ENCODE data around the gene KRT83.
"Not testable (repeated sequence)": the region's sequence is repeated elsewhere in the genome, so short reads cannot be mapped to it uniquely, and the experiment has no call there.

KRT83 gene

DNA sequence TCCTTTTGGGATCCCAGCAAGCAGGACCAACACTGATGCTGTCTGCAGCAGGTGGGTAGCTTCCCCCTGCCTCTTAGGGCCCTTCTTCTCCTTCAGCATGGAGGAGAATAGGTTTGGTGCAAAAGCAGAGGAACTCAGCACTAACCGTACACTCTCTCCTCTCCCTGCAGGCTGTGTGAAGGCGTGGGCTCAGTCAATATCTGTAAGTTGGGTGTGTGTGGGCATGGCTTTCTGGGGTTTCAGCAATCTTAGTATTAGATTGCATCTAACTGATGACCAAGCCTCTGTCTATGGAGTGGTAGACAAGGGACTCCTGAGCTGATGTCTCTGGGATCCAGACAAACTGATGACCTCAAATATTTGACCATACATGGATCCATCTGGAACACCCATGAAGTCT lies 31.8 kb upstream of the KRT83 start:
- DNase-seq: no peak

DNA sequence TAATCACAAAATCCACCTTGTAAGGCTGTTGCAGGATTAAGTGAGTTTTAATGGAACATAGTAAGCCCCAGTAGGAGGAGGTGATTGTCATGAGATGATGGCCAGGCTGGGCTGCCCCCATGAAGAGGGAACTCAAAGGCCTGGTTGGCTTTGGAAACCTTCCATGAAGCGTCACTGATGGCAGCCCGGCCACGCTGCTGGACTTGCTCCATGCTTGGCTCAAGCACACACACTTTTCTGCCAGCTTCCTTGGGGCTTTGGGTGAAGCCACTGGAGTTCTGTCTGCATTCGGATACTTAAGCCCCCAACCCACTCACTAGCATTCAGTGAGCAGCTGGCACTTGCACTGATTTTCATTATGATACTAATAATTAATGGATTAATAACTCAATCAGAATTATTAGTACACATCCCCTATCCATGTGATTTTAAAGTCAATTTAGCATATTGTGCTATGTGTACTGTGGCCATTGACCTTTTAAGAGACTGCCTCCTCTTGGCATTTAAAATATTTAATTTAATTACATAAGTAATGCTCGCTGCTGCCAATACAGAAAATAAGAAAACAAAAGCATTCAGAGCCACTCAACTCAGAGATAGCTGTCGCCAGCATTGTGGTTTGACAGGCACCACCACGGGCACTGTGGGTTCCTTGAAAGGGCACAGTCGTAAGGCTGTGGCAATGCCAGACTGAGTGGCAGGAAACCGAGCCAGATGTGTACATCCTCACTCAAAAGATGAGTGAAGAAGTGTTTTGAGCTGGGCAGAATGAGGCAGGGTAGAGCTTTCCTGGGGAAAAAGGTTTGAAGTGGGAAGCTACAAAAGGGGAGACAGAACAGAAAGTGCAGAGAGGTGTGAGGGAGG lies 30.2 kb upstream of the KRT83 start:
- DNase-seq: no peak

DNA sequence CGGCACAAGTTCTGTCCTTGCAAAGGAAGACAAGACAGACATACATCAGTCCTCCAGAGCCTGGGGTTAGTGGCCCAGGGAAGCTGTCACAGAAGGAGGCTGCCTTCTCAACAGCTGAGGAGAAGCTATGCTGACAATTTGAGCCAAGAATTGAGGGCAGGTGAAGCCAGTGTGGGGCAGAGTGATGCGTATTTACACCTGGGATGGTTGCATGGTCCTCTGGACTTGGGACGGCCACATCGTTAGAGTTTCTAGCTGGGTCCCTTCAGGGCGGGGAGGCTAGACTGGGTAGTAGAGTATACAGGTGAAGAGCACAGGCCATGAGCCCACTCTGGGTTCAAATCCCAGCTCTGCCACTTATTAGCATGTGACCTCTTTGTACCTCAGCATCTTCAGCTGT lies 29.6 kb upstream of the KRT83 start:
- DNase-seq: no peak

DNA sequence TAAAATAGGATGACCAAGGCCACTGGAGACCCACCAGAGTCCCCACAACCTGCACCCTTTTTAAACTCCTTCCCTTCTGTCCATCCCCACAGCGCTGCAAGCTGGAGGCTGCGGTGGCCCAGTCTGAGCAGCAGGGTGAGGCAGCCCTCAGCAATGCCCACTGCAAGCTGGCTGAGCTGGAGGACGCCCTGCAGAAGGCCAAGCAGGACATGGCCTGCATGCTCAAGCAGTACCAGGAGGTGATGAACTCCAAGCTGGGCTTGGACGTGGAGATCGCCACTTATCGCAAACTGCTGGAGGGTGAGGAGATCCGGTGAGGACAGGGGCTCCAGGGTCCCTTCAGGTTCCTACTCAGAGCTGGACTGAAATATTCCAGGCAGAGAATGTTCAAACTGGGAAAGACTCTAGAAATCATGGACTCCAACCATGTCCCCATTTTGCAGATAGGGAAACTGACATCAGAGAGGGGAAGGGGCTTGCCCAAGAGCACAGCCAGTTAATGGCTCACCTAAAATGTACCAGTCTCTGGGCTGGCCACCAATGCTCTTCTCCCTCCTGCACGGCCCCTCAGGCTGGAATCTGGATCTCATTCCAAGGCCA lies 28.9 kb upstream of the KRT83 start:
- DNase-seq: no peak

DNA sequence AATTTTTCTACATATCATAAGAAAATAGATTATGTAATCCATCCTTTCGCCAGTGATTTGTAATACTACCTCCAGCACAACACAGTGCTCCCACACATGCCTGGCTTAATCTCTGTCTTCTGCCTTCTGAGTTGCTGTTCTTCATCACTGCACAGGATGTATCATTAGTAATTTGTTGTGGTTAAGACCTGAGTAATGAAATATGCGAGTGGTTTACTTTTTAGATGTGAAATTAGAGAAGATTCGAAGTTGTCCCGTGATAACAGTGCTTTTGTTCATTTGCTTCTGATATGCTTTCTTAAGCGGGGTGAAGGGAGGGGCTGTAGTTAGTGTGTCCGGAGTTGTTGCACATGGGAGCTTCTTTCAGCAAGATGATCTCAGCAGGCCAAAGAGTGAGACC lies 28.0 kb upstream of the KRT83 start:
- no peak for DNase-seq

DNA sequence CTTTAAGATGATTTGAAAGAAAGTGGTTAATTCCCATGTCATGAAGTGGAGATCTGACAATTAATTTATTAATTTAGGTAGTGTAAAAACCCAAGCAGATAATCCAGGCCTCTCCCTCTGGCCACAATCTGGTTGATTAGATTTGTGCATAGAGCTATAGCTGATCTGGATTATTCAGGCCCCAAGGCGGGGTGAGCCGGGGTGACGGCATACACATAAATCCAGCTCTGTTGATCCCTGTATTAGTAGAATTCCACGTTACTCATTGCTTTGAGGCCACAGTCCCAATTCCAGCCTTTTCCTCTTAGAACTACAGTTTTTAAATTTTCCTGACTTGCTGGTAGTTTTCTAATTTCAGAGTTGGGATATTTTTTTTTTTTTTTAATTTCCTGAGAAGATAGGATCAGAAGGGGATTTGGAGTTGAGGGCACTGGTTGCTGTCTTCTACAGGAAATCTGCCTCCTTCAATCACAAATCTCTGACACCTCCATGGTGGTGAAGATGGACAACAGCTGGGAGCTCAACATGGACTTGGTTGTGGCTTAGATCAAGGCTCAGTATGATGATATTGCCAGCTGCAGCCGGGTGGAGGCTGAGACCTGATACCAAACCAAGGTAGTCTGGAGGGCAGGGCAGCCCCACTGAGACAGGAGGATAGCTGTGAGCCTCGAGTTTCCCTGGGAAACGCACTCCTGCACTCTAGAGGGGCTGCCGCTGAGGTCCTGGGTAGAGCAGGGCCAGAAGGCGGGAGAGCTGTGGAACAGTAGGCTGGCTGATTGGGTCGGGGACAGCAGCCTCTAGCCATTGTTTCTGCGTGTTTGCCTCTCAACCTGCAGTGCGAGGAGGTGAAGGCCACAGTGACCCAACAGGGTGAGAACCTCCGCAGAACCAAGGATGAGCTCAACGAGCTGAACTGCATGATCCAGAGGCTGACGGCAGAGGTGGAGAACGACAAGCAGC lies 26.6 kb upstream of the KRT83 start:
- no peak for DNase-seq

DNA sequence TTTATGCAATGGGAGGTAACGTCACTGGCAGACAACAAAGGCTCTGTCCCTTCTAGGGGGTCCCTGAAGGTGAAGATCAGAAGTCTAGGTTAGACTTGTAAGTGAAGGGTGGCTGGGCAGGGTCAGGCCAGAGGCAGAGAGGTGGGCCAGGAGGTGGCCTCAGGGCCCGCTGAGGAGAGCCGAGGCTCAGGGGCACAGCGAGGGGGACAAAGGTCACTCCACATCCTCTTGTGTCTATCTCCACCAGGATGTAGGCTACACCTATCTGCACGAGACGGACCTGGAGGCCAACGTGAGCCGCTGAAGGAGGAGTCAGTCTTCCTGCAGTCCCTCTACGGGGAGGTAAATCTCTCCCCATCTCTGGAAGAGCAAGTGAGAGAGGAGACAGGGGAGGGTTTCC lies 25.8 kb upstream of the KRT83 start:
- DNase-seq: no peak

DNA sequence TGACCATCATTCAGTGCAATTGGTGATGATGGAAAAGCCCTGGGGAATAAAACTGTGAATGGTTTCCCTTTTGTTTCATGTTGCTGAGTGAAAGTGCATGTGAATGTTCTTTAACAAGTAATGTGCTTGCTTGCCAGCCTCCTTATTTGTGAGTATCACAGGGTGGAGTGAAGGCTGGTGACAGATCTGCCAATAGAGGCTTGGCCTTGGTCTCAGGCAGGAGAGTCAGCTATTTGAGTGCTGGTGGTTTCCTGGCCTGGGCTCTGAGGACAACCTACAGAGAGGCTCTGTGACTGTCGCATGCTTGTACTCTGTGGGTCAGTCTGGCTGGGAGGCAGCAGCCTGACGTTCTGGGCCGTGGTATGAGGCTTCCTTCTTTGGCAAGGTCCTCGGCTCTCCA lies 25.4 kb upstream of the KRT83 start:
- DNase-seq: no peak

DNA sequence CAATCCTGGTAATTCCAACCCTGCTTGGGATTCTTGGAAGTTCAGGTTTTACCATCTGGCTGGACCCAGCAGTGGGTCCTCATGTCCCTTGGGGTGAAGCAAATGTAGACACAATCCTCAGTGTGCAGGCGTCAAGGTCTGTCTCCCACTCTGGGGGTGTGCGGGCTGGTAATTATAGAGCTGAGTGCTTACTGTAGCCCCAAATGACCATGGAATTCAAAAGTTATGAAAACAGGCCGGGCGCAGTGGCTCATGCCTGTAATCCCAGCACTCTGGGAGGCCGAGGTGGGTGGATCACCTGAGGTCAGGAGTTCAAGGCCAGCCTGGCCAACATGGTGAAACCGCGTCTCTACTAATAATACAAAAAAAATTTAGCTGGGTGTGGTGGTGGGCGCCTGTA lies 23.8 kb upstream of the KRT83 start:
- DNase-seq: not testable (repeated sequence)

DNA sequence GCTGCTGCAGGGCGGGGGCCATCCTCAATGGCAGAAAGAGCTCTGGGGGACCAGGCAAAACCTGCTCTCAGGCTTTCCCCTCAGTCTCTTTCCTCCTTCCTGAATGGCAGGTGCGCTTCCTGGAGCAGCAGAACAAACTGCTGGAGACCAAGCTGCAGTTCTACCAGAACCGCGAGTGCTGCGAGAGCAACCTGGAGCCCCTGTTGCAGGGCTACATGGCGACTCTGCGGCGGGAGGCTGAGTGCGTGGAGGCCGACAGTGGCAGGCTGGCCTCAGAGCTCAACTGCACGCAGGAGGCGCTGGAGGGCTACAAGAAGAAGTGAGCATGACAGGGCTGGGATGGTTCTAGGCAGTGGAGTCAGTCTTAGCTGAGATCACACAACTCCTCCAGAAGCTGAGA lies 22.9 kb upstream of the KRT83 start:
- DNase-seq: no peak

DNA sequence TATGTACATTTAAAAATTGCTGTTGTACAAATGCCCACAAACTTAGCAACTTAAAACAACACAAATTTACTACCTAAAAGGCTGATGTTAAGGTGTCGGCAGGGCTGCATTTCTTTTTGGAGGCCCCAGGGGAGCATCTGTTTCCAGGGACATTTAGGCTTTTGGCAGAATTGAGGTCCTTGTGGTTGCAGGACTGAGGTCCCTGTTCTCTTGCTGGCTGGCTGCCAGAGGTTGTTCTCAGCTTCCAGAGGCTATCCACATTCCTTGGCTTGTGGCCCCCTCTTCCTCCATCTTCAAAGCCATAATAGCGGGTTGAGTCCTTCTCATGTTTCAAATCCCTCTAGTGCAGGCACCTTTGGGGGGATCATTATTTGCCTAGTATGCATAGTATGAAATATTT lies 22.4 kb upstream of the KRT83 start:
- DNase-seq: no peak

DNA sequence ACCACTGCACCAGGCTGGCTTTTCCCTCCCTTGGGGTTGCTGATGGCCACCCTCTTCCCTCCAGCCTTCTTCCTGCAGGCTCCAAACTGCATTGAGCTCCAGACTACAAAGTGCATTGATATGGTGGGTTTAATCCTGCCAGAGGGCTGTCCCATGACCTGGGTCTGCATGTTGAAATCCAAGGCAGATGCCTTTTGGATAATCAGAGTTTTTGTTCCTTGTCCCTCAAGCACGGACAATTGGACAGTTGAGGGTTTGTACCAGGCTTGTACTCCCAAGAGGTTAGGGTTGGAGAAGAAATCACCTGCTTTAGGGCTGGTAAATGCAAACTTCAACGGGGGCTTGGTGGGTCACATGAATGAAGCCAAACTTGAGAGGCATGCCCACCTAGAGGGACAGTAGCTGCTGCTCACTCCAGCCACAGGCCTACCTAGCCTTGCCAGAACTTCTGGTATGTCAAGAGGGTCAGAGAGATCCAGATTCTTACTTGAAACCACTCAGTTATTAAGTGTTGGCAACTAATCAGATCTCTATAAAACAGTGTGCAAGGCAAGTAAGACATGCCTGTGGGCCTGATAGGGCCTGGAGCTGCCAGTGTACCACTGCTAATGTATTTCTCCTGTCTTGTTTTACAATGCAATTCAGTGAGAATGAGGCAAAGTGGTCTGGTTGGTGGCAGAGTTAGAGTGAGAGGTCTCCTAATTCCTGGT lies 21.7 kb upstream of the KRT83 start:
- no peak for DNase-seq

DNA sequence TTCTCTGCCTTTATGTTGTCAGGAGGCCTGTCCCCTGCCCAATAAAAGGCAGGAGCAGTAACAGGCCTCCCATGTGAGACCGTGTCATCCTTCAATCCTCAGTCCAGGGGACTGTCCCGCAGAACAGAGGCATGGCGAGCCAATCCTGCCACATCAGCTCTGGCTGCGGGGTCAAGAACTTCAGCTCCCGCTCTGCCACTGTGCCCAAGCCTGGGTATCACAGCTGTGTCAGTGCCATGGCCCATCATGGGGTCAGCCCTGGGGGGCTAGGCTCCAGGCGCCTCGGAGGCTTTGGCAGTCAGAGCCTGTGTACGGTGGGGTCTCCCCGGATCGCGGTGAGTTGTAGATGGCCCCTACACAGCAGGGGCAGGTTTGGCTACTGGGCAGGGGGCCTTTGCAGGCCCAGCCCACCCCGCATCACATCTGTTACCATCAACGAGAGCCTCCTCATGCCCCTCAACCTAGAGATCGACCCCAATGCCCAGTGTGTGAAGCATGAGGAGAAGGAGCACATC lies 19.9 kb upstream of the KRT83 start:
- DNase-seq: no peak

DNA sequence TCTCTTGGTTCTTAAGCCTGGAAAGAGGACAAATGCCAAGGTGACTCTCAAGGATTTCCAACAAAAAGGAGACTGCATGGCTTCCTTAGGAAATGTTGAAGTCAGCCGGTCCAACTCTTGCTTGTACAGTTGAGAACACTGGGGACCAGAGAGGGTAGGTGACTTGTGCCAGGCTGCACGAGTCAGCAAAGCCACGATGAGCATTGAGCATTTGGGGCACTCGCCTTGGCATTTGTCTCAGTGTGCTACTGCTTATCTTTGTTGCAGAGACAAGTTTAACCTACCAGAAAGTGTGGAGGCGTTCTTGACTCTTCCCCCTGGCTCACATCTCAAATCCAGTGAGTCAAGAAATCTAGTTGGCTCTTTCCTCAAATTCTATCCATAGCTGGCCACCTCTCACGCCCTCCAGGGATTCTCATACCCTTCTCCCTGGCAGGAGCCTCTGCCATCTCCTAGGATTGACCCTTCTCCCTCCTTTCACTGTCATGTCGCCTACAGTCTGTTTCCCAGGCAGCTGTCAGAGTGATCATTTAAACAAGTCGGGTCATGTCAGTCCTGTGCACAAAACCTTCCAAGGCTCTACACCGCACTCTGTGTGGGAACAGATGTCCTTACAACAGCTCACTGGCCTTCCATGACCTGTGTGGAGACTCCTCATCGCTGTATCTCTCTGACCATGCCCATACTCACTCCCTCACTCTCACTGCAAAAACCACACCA lies 17.2 kb upstream of the KRT83 start:
- DNase-seq: no peak

DNA sequence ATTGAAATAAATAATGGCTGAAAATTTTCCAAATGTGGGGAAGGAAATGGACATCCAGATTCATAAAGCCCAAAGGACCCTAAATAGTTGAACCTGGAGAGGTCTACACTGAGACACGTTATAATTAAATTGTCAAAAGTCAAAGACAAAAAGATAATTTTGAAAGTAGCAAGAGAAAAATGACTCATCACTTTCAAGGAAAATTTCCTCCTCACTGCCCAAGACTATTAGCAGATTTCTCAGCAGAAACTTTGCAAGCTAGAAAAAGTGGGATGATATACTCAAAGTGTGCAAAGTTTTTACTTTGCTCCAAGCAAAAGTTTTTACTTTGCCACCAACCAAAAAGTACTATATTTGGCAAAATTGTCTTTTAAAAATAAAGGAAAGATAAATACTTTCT lies 15.9 kb upstream of the KRT83 start:
- DNase-seq: no peak

DNA sequence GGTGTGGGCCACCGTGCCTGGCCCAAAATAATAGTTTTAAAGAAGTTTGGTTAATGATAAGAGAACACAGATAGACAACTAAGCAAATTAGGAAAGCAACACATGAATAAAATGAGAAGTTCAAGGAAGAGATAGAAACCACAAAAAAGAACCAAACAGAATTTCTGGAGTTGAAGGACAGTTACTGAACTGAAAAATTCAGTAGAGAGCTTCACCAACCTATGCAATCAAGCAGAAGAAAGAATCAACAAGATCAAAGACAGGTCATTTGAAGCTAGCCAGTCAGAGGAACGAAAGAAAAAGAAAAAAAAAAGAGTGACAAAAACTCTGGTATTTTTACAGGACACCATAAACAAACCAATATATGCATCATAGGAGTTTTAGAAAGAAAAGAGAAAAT lies 15.4 kb upstream of the KRT83 start:
- no peak for DNase-seq

DNA sequence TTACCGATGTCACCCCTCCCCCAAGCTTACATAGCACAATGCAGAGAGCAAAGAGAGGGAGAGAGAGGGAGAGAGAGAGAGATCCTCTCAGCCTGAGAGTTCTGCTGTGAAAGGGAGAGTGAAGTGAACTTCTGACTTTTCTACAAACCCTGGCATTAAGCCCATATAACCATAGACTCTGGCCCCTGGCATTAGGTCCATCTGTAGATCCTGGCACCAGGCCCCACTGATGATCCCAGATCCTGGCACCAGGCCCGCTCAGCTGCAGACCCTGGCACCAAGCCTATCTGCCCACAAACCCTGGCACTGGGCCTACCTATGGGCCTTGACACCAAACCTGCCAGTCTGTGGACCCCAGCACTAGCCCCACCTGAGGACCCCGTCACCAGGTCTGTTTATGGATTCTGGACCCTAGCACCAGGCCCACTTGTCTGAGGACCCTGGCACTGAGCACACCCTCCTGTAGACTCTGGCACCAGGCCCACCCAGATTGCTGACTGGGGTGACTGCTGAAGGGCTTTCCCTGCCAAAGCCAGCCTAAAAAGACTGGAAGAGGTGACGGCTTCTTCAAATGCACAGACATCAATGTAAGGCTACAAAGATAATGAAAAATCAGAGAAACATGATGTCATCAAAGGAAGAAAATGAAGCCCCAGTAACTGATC lies 14.5 kb upstream of the KRT83 start:
- DNase-seq: no peak

DNA sequence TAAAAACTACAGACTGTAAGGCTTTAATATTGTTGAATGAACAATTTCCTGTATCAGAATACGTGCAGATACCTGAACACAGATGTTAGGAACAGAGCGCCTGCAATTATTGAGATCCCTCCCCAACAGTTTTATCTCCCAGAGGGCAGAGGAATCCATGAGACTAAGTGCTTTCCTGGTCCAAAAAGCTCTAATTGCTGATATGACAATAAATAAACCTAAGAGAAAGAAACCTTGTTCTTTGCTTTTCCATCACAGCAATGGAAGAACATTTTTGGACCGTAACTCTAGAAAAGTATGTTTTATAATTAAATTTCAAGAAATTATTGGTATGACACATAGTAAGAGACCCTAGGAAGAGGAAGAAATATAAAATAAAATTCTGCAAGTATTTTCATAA lies 13.0 kb upstream of the KRT83 start:
- DNase-seq: no peak

DNA sequence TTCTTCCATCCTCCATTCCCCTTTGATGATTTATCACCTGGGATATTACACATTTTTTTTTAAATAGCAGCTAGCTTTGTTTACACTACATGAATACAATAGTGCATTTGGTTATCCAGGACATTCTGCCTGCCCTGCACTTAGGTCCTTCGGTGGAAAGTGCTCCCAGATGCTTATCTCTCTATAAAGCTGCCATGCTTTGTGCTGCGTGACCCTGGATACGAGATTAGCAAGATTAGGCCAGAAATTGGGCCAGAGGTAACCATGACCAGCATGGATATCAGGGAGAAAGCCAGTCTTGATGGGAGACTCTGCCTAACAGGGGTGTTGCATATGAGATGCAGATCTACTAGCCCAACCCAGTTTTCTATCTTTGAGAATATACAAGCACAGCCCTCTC lies 12.1 kb upstream of the KRT83 start:
- DNase-seq: no peak

DNA sequence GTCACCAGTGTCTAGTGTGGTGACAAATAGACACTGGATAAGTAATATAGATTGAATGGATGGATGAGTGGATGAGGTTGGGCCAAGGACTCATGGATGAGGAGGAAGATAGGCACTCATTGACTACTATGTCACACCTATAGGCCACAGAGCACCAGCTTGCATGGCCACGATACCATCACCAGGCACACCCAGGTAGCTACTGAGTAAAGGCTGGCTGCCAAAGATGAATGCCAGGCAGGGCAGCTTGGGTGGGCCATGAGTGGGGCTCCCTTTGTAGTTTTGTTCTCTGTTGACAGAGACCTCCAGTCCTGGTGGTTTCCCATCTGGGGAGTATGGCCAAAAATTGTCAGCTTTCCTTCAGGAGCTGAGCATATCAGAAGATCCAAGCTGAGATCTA lies 11.2 kb upstream of the KRT83 start:
- DNase-seq: no peak

DNA sequence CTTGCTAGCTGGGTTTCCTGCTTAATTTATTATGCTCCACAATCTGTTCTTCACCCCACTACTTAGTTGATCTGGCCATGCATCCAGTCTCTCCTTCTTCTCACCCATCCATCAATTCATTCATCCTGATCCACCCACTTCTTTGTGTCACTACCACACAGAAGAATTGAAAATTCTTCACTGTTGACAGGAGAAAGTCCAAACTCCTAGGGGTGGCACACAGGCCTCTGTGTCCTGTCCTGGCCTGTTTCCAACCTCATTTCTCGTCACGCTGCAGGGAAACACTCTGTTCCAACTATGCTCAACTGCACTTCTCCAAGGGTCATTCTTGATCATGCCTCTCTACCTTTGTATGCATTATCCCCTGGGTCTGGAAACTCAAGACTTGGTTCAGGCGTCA lies 10.6 kb upstream of the KRT83 start:
- no peak for DNase-seq

DNA sequence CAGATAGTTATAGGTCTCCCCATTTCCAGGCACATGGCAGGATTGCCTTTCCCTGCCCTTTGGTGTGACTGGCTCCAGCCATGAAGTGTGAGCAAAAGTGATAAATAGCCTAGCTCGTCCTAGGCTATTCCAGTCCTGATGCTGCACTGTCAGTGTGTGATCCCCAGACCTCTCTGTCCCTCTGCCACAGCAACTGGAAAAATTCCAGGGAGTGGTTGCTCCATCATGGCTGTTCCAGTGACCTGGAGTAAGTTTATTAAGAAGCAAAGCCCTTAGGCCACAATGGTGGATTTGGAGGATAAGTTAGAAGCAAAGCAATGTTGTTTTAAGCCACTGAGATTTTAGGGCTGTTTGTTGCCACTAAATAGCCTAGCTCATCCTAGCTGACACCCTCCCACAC lies 9.8 kb upstream of the KRT83 start:
- no peak for DNase-seq

Data from NCI-H187 treated with DMSO at 0.1 percent for 48 hours (cell line).